K562 (cell line): Measurements from ENCODE around the gene DGCR2. TPM values are rescaled to one million over a fixed set of nuclear protein-coding genes. Genes with fewer than 3 reads are reported as not detected.
"Not testable (repeated sequence)": the region's sequence is repeated elsewhere in the genome, so short reads cannot be mapped to it uniquely, and the experiment has no call there.

Experiments used
- ATAC-seq: fragments of 200-7000 bp; cut with Tn5 transposase; 3 replicates; pipeline ENCODE4 v1.9.1; 2020; ENCODE audit warnings: moderate library complexity
- BruUV-seq: library from RNA; stranded (reverse); fragments of 400-500 nt; replicated peaks from 2 replicates; lab custom pipeline; 2021; lab: Mats Ljungman, UMichigan
- CTCF ChIA-PET: fragments of 300-600 bp; formaldehyde crosslinking; extraction: SDS; loops from one replicate; lab custom pipeline; 2021; ENCODE audit warnings: low intra/inter-chr PET ratio; lab: Yijun Ruan, JAX
- POLR2A ChIA-PET: fragments of 300-600, 350-650 bp; sonication (Branson Sonifier 250); formaldehyde crosslinking; extraction: SDS; loops from one replicate; lab custom pipeline; 2021; ENCODE audit warnings: antibody characterized with exemption, inconsistent platforms; lab: Yijun Ruan, JAX
- DNase-seq, 4 experiments: peaks; one replicate each; pipeline versions ENCODE4 v3.0.0 to v3.0.0-alpha.2; 2011 to 2018; ENCODE audit warnings: low spot score in 3 of 4, mixed read lengths in 3 of 4; ENCODE audit errors: extremely low read depth in 1 of 4
- FAIRE-seq: peaks from 2 replicates; lab custom pipeline; 2011; peaks lifted over from hg19 to GRCh38; lab: Jason Lieb, UNC
- H2AFZ ChIP-seq: 2 replicates; pipeline ENCODE4 v1.6.0; 2011; ENCODE audit warnings: low read depth, low read length, control low read depth, inconsistent platforms
- H3K27ac ChIP-seq: fragments of 200-600 bp; 3 replicates; pipeline ENCODE4 v1.8.0; 2011; ENCODE audit warnings: low read depth, mild to moderate bottlenecking, control low read depth, inconsistent platforms, low read length, moderate library complexity, mixed read lengths; ENCODE audit errors: extremely low read depth
- H3K27me3 ChIP-seq, 2 experiments: fragments of 300-600 bp in 1 of 2; 2 replicates in 1 of 2; 3 replicates in 1 of 2; pipeline versions ENCODE4 v1.6.0 to v1.8.0; 2011; ENCODE audit warnings: inconsistent platforms in 2 of 2, low read length in 2 of 2, mild to moderate bottlenecking in 1 of 2, mixed read lengths in 1 of 2, moderate library complexity in 1 of 2; ENCODE audit not compliant: control insufficient read depth in 2 of 2, insufficient read depth in 2 of 2
- H3K36me3 ChIP-seq: fragments of 300-600 bp; 3 replicates; pipeline ENCODE4 v1.8.0; 2011; ENCODE audit warnings: mild to moderate bottlenecking, low read length, inconsistent platforms; ENCODE audit not compliant: control insufficient read depth, insufficient read depth
- H3K4me1 ChIP-seq, 2 experiments: fragments of 200-600 bp in 1 of 2; replicated peaks in 1 of 2; 2 replicates in 1 of 2; 3 replicates in 1 of 2; pipeline versions ENCODE4 v1.5.1 to v1.8.0; 2011; ENCODE audit warnings: inconsistent platforms in 2 of 2, low read length in 2 of 2, mild to moderate bottlenecking in 1 of 2, mixed read lengths in 1 of 2, moderate library complexity in 1 of 2; ENCODE audit not compliant: control insufficient read depth in 2 of 2, insufficient read depth in 2 of 2
- H3K4me2 ChIP-seq: 2 replicates; pipeline ENCODE4 v1.6.1; 2011; ENCODE audit warnings: low read length, control low read depth, inconsistent platforms, mixed read lengths; ENCODE audit not compliant: insufficient read depth
- H3K4me3 ChIP-seq: fragments of 200-600 bp; sonication (generic), shearing (Covaris generic); 2 replicates; pipeline ENCODE4 v1.5.1; 2016; ENCODE audit warnings: control low read depth, inconsistent platforms
- H3K79me2 ChIP-seq: fragments of 200-600 bp; 3 replicates; pipeline ENCODE4 v1.8.0; 2011; ENCODE audit warnings: low read length, inconsistent platforms; ENCODE audit not compliant: control insufficient read depth, insufficient read depth
- H3K9ac ChIP-seq, 2 experiments: 2 replicates each; pipeline versions ENCODE4 v1.6.0 to v1.6.1; 2011; ENCODE audit warnings: low read depth in 2 of 2, low read length in 2 of 2, control low read depth in 1 of 2, inconsistent platforms in 1 of 2, mild to moderate bottlenecking in 1 of 2, mixed read lengths in 1 of 2; ENCODE audit not compliant: insufficient read depth in 1 of 2
- H3K9me1 ChIP-seq: one replicate; pipeline ENCODE4 v1.6.0; 2011; ENCODE audit warnings: inconsistent platforms, mild to moderate bottlenecking, low read length, moderate library complexity; ENCODE audit not compliant: control insufficient read depth, insufficient read depth
- H3K9me3 ChIP-seq: replicated peaks from 2 replicates; pipeline ENCODE4 v1.5.1; 2011; ENCODE audit warnings: low read depth, low read length, inconsistent platforms; ENCODE audit not compliant: control insufficient read depth, insufficient read depth
- H4K20me1 ChIP-seq: replicated peaks from 2 replicates; pipeline ENCODE4 v1.6.1; 2011; ENCODE audit warnings: low read length, inconsistent platforms, mixed read lengths; ENCODE audit not compliant: control insufficient read depth, insufficient read depth
- CAMTA2 ChIP-seq: fragments of 250-450 bp; sonication (Bioruptor Pico); conservative IDR thresholded peaks from 2 replicates; pipeline ENCODE4 v1.5.1; 2022
- ELF1 ChIP-seq: fragments of 200-800 bp; sonication (Bioruptor generic); IDR thresholded peaks from 2 replicates; pipeline ENCODE4 v1.6.1; 2016; ENCODE audit warnings: missing genetic modification characterization, missing compliant biosample characterization
- FOXJ3 ChIP-seq: sonication (generic); formaldehyde crosslinking; IDR thresholded peaks from 2 replicates; pipeline ENCODE4 v1.4.0; 2020; ENCODE audit warnings: mild to moderate bottlenecking, missing genetic modification reagents
- FOXK1 ChIP-seq: sonication (generic); formaldehyde crosslinking; IDR thresholded peaks from 2 replicates; pipeline ENCODE4 v1.8.0; 2022; ENCODE audit warnings: missing genetic modification reagents, mild to moderate bottlenecking, borderline replicate concordance
- ILF3 ChIP-seq: fragments of 450-650 bp; IDR thresholded peaks from 2 replicates; pipeline ENCODE4 v1.6.1; 2018; ENCODE audit warnings: antibody characterized with exemption, mild to moderate bottlenecking, moderate library complexity, borderline replicate concordance
- WGBS: fragments of 100-300 bp; shearing (Covaris generic); methylation state at CpG from one replicate; pipeline ENCODE4 v1.1.6; 2016; ENCODE audit warnings: low coverage, mixed read lengths; ENCODE audit not compliant: insufficient coverage; ENCODE audit errors: missing lambda C conversion rate; 5-methylcytosine and 5-hydroxymethylcytosine counted together
- in situ Hi-C: fragments of 300-500 bp; cut with MboI; formaldehyde crosslinking; loops from 4 replicates; pipeline ENCODE4 v1.15.0; 2018; ENCODE audit warnings: inconsistent platforms, mixed read lengths
- intact Hi-C: fragments of 100-400 bp; cut with micrococcal nuclease; formaldehyde crosslinking; loops from 2 replicates; pipeline ENCODE4 v1.14.2; 2022
- polyA plus RNA-seq, 8 experiments: library from polyadenylated mRNA; depleted of rRNA in 4 of 8; stranded (reverse) in 5 of 8; unstranded in 3 of 8; fragments of >200 nt; fragmentation: Nextera tagmentation in 2 of 8; fragmentation: Illumina TruSeq in 1 of 8; extraction: Ambion mirVana in 2 of 8; extraction: Trizol in 1 of 8; gene quantifications; 2 replicates each; pipeline versions ENCODE4 v1.2.1 to v1.2.3, GENCODE V29; 2011 to 2014; ENCODE audit warnings: inconsistent platforms in 1 of 8, missing spikeins in 1 of 8
- total RNA-seq, 7 experiments: library from RNA; depleted of rRNA in 6 of 7; stranded (reverse); fragments of >200 nt in 6 of 7; fragmentation: Illumina TruSeq in 2 of 7; extraction: Trizol in 2 of 7; gene quantifications; 2 replicates each; pipeline versions ENCODE4 v1.2.1 to v1.2.3, GENCODE V29; 2011 to 2021; ENCODE audit warnings: low replicate concordance in 1 of 7

Gene DGCR2
- total and polyA plus RNA-seq, 9 of the 15 experiments (the other 6 are each of a cell fraction or from before 2014, with no cell fraction given) = 0.69 to 101 (median 56.4) TPM

DNA sequence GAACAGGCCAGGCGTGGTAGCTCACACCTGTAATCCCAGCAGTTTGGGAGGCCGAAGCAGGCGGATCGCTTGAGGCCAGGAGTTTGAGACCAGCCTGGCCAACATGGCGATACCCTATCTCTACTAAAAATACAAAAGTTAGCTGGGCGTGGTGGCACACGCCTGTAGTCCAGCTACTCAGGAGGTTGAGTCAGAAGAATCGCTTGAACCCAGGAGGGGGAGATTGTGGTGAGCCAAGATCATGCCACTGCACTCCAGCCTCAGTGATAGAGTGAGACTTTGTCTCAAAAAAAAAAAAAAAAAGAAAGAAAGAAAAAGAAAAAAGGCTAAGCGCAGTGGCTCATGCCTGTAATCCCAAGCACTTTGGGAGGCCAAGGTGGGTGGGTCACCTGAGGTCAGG is 110.6 kb downstream of the DGCR2 start:
- DNase-seq, H3K4me2 ChIP-seq, H3K9me3 ChIP-seq, FAIRE-seq, in situ Hi-C loops, H3K4me3 ChIP-seq, H3K27ac ChIP-seq, H3K9me1 ChIP-seq, CTCF ChIA-PET, ATAC-seq, H3K36me3 ChIP-seq, H3K9ac ChIP-seq, H3K4me1 ChIP-seq, H3K79me2 ChIP-seq, BruUV-seq, intact Hi-C loops, H2AFZ ChIP-seq, H4K20me1 ChIP-seq: not testable (repeated sequence)
- H3K27me3 ChIP-seq = peaks cover 27 to 41% of the 10 kb centered on the region in 2 experiments
- 1% methylated on average over 9 of the region's 9 CpGs for WGBS
- TF ChIP-seq FOXJ3 (CRISPR knock-in tag) = 0 out of 2 replicates have a peak, but pooled peaks have one; percentile 42
- POLR2A ChIA-PET = interaction anchor here (1.8 kb wide), 1 partner anchor 9 kb away, joined by 6 read pairs; no protein-coding TSS in a partner anchor

- 1% methylated on average over 2 of the region's 2 CpGs for WGBS
- intact Hi-C loops = no loop called here
- FAIRE-seq (no peak), DNase-seq (no peak), ATAC-seq (no peak)
- Histone ChIP-seq H4K20me1 (0 out of 2 replicates have a peak, but pooled peaks cover 2% of the 10 kb centered on the region), H3K9ac (no peak overlapping the region), H3K79me2 (no peaks in the 10 kb centered on the region), H3K36me3 (no peaks in the 10 kb centered on the region), H3K4me3 (no peak overlapping the region), H3K27ac (no peak overlapping the region), H3K4me2 (no peak overlapping the region), H2AFZ (no peak overlapping the region), H3K27me3 (peaks cover 22 to 39% of the 10 kb centered on the region in 2 experiments), H3K9me3 (no peaks in the 10 kb centered on the region), H3K9me1 (no peaks in the 10 kb centered on the region), H3K4me1 (no peaks in the 10 kb centered on the region; a peak in 1 of 5 replicates)
- POLR2A ChIA-PET = interaction anchor here (0.8 kb wide), 1 partner anchor 16 kb away, joined by 3 read pairs; no protein-coding TSS in a partner anchor
- TF ChIP-seq FOXK1 (CRISPR knock-in tag) (no peak), ILF3 (no peak), ELF1 (tag) (no peak), CAMTA2 (CRISPR knock-in tag) (no peak)
- no TSS peak for BruUV-seq
- CTCF ChIA-PET = no interaction called here
- in situ Hi-C loops = no loop called here
Observed at GRCh38 chr22:19011075-19011474, 111.1 kb downstream of the DGCR2 start.
